HCT116 (cell line): ENCODE results near the gene WNT11. TPM values are rescaled to one million over a fixed set of nuclear protein-coding genes. Genes with fewer than 3 reads are reported as not detected.

Experiments used
- ATAC-seq: fragments of 200-7000 bp; cut with Tn5 transposase; 2 replicates; pipeline ENCODE4 v1.9.1; 2020; ENCODE audit warnings: mild to moderate bottlenecking, moderate library complexity
- BruUV-seq: library from RNA; stranded (reverse); fragments of 400-500 nt; replicated peaks from 2 replicates; lab custom pipeline; 2021; lab: Mats Ljungman, UMichigan
- CTCF ChIA-PET: fragments of 300-600 bp; sonication (Branson Sonifier 250); formaldehyde crosslinking; loops from one replicate; lab custom pipeline; 2021; ENCODE audit warnings: antibody characterized with exemption; lab: Charles Lee
- POLR2A ChIA-PET: fragments of 300-600, 350-600 bp; sonication (Branson Sonifier 250); formaldehyde crosslinking; loops from one replicate; lab custom pipeline; 2021; ENCODE audit warnings: antibody characterized with exemption; lab: Charles Lee
- RAD21 ChIA-PET, 2 experiments: fragments of 300-600 bp; sonication (Branson Sonifier 250); formaldehyde crosslinking; loops; one replicate each; lab custom pipeline; 2023; ENCODE audit warnings: low total read pairs in 2 of 2; ENCODE audit not compliant: uncharacterized antibody in 2 of 2, unreplicated experiment in 2 of 2, low non-redundant PET in 1 of 2; lab: Charles Lee
- DNase-seq: peaks from one replicate; pipeline ENCODE4 v3.0.0-alpha.2; 2010; ENCODE audit warnings: low read depth, low spot score
- H2AFZ ChIP-seq: fragments of 200-600 bp; shearing (Covaris generic), sonication (generic); 2 replicates; pipeline ENCODE4 v1.6.1; 2017; ENCODE audit warnings: low read depth, mixed run types, mixed read lengths, antibody characterized with exemption, low read length; ENCODE audit not compliant: poor library complexity, severe bottlenecking
- H3K27ac ChIP-seq: 2 replicates; pipeline ENCODE4 v1.5.1; 2012; ENCODE audit warnings: low read depth, low read length
- H3K27me3 ChIP-seq: fragments of 200-600 bp; sonication (generic); 2 replicates; pipeline ENCODE4 v1.6.1; 2016; ENCODE audit warnings: mixed run types, low read length, mixed read lengths; ENCODE audit not compliant: insufficient read depth
- H3K36me3 ChIP-seq, 2 experiments: fragments of 200-500 bp in 1 of 2; fragments of 200-600 bp in 1 of 2; sonication (Bioruptor generic) in 1 of 2; sonication (generic) in 1 of 2; 2 replicates each; pipeline versions ENCODE4 v1.5.1 to v1.6.1; 2014 to 2016; ENCODE audit warnings: low read length in 2 of 2, inconsistent platforms in 1 of 2, mixed read lengths in 1 of 2, mixed run types in 1 of 2; ENCODE audit not compliant: insufficient read depth in 2 of 2, control insufficient read depth in 1 of 2
- H3K4me1 ChIP-seq, 2 experiments: fragments of 200-600 bp in 1 of 2; sonication (generic) in 1 of 2; 2 replicates each; pipeline versions ENCODE4 v1.5.1 to v1.6.1; 2012 to 2017; ENCODE audit warnings: low read length in 2 of 2, inconsistent platforms in 1 of 2, mild to moderate bottlenecking in 1 of 2, mixed read lengths in 1 of 2, mixed run types in 1 of 2, moderate library complexity in 1 of 2; ENCODE audit not compliant: insufficient read depth in 2 of 2, control insufficient read depth in 1 of 2
- H3K4me2 ChIP-seq: fragments of 200-600 bp; sonication (generic); 2 replicates; pipeline ENCODE4 v1.6.1; 2017; ENCODE audit warnings: mixed run types, low read length, mixed read lengths
- H3K4me3 ChIP-seq, 2 experiments: fragments of 200-600 bp in 1 of 2; sonication (generic) in 1 of 2; replicated peaks in 1 of 2; 2 replicates each; pipeline ENCODE4 v1.5.1; 2011 to 2016; ENCODE audit warnings: low read length in 2 of 2, control low read depth in 1 of 2, low read depth in 1 of 2, mild to moderate bottlenecking in 1 of 2, mixed read lengths in 1 of 2, mixed run types in 1 of 2
- H3K79me2 ChIP-seq: fragments of 200-600 bp; sonication (generic); 2 replicates; pipeline ENCODE4 v1.6.1; 2017; ENCODE audit warnings: mild to moderate bottlenecking, mixed run types, low read length, moderate library complexity, mixed read lengths; ENCODE audit not compliant: insufficient read depth
- H3K9ac ChIP-seq: fragments of 200-600 bp; sonication (generic); 2 replicates; pipeline ENCODE4 v1.6.1; 2016; ENCODE audit warnings: low read length, mixed read lengths
- H3K9me2 ChIP-seq: fragments of 200-600 bp; sonication (generic), shearing (Covaris generic); 2 replicates; pipeline ENCODE4 v1.6.1; 2017; ENCODE audit warnings: mixed run types, mild to moderate bottlenecking, moderate library complexity; ENCODE audit not compliant: insufficient read depth
- H3K9me3 ChIP-seq, 2 experiments: fragments of 200-500 bp in 1 of 2; fragments of 200-600 bp in 1 of 2; sonication (Bioruptor generic) in 1 of 2; sonication (generic) in 1 of 2; 2 replicates each; pipeline ENCODE4 v1.6.1; 2014 to 2017; ENCODE audit warnings: low read length in 2 of 2, mixed read lengths in 2 of 2, inconsistent platforms in 1 of 2, low read depth in 1 of 2, mild to moderate bottlenecking in 1 of 2, mixed run types in 1 of 2, moderate library complexity in 1 of 2; ENCODE audit not compliant: control insufficient read depth in 1 of 2, insufficient read depth in 1 of 2
- H4K20me1 ChIP-seq: fragments of 200-600 bp; sonication (generic), shearing (Covaris generic); 2 replicates; pipeline ENCODE4 v1.6.1; 2017; ENCODE audit warnings: mixed run types, mild to moderate bottlenecking, moderate library complexity; ENCODE audit not compliant: insufficient read depth
- CEBPB ChIP-seq: IDR thresholded peaks from 2 replicates; pipeline ENCODE4 v1.6.1; 2012; ENCODE audit warnings: low read depth
- CTCF ChIP-seq, 3 experiments: fragments of 200-600 bp in 1 of 3; sonication (generic) in 1 of 3; IDR thresholded peaks in 2 of 3; conservative IDR thresholded peaks in 1 of 3; 2 replicates each; pipeline ENCODE4 v1.5.1; 2012 to 2017; ENCODE audit warnings: low read depth in 2 of 3, low read length in 2 of 3, antibody characterized with exemption in 1 of 3, borderline replicate concordance in 1 of 3, control low read depth in 1 of 3, mild to moderate bottlenecking in 1 of 3, mixed read lengths in 1 of 3, mixed run types in 1 of 3, moderate library complexity in 1 of 3; ENCODE audit not compliant: insufficient read depth in 1 of 3
- EZH2 ChIP-seq: fragments of 200-600 bp; sonication (generic); IDR thresholded peaks from 2 replicates; pipeline ENCODE4 v1.6.1; 2017; ENCODE audit warnings: antibody characterized with exemption, mixed run types
- EZH2phosphoT487 ChIP-seq: fragments of 200-600 bp; IDR thresholded peaks from 2 replicates; pipeline ENCODE4 v1.6.1; 2018; ENCODE audit warnings: antibody characterized with exemption, borderline replicate concordance
- JUND ChIP-seq: IDR thresholded peaks from 2 replicates; pipeline ENCODE4 v1.6.1; 2012
- MAX ChIP-seq: IDR thresholded peaks from 2 replicates; pipeline ENCODE4 v1.6.1; 2012
- RAD21 ChIP-seq: IDR thresholded peaks from 2 replicates; pipeline ENCODE4 v1.6.1; 2012; ENCODE audit warnings: low read depth, mild to moderate bottlenecking
- REST ChIP-seq: IDR thresholded peaks from 2 replicates; pipeline ENCODE4 v1.6.1; 2012; ENCODE audit warnings: low read depth
- SIN3A ChIP-seq: IDR thresholded peaks from 2 replicates; pipeline ENCODE4 v1.6.1; 2012; ENCODE audit warnings: low read depth
- SRF ChIP-seq: IDR thresholded peaks from 2 replicates; pipeline ENCODE4 v1.6.1; 2012; ENCODE audit warnings: low read depth
- TCF7L2 ChIP-seq: IDR thresholded peaks from 2 replicates; pipeline ENCODE4 v1.7.0; 2011; ENCODE audit warnings: borderline replicate concordance, inconsistent platforms; ENCODE audit not compliant: insufficient read depth, insufficient read length; ENCODE audit errors: extremely low read depth
- ZBTB33 ChIP-seq: IDR thresholded peaks from 2 replicates; pipeline ENCODE4 v1.6.1; 2011; ENCODE audit warnings: mild to moderate bottlenecking, low read length, moderate library complexity; ENCODE audit not compliant: insufficient replicate concordance; ENCODE audit errors: extremely low read depth
- ZNF274 ChIP-seq: fragments of 200-500 bp; sonication (Bioruptor generic); IDR thresholded peaks from 2 replicates; pipeline ENCODE4 v1.6.1; 2014; ENCODE audit warnings: mild to moderate bottlenecking, low read depth, low read length, inconsistent platforms
- intact Hi-C: fragments of 100-400 bp; cut with micrococcal nuclease; formaldehyde crosslinking; loops from 2 replicates; pipeline ENCODE4 v1.10.0; 2022
- total RNA-seq: library from RNA; stranded (reverse); gene quantifications from one replicate; pipeline ENCODE4 v1.2.1, GENCODE V29; 2021; ENCODE audit not compliant: unreplicated experiment

Gene WNT11
- total RNA-seq, 1 experiment from 2014 or later, result 1.9 TPM

- no peak for TF ChIP-seq RAD21
- no peak for TF ChIP-seq SRF
- no peak for TF ChIP-seq JUND
- no peak for TF ChIP-seq EZH2
- TF ChIP-seq ZNF274, result no peak
- no peak for TF ChIP-seq CEBPB
- TF ChIP-seq ZBTB33, result no peak
Measured at GRCh38 chr11:76239483-76240160, 33.3 kb upstream of the WNT11 start (continued).

GRCh38 chr11:76238551-76238950, 32.2 kb upstream of the WNT11 start:
- no peak for ATAC-seq
- CTCF ChIA-PET, result no interaction called here
- TF ChIP-seq CTCF (IDR thresholded peaks at IDR 0.05 in 2 of 3, conservative IDR thresholded peaks at IDR 0.05 in 1 of 3; ENCODE audit: borderline replicate concordance in 1 of 3, insufficient read depth in 1 of 3, low read depth in 2 of 3, low read length in 2 of 3), result no peak
- no peak for TF ChIP-seq REST
- TF ChIP-seq MAX, result no peak
- no peak for TF ChIP-seq JUND
- no peak for TF ChIP-seq SIN3A
- no peak for TF ChIP-seq EZH2phosphoT487
- no peak for TF ChIP-seq TCF7L2
- TF ChIP-seq, all 23 proteins: peak for 0
- peak overlapping the region; percentile 3; the same call in 1 of the 2 replicates for H3K4me2 ChIP-seq
- ChIA-PET RAD21 (no interaction called here), POLR2A (no interaction called here)
- H3K4me3 ChIP-seq, result no peak overlapping the region
- no peaks in the 10 kb centered on the region for H4K20me1 ChIP-seq
- DNase-seq, result no peak
- H3K9ac ChIP-seq, result no peak overlapping the region
- H3K79me2 ChIP-seq, result no peaks in the 10 kb centered on the region
- no peaks in the 10 kb centered on the region for H3K9me2 ChIP-seq
- H3K27ac ChIP-seq, result no peak overlapping the region; the same call in 1 of the 2 replicates
- H3K36me3 ChIP-seq, result no peaks in the 10 kb centered on the region
- peaks cover 15 to 43% of the 10 kb centered on the region in 2 experiments; a peak in 3 of 4 replicates for H3K4me1 ChIP-seq
- no peaks in the 10 kb centered on the region for H3K9me3 ChIP-seq
- no peaks in the 10 kb centered on the region for H3K27me3 ChIP-seq
- intact Hi-C loops, result no loop called here
- no TSS peak for BruUV-seq
- peak overlapping the region; percentile 63 for H2AFZ ChIP-seq
